Fibroblast of skin of left quadriceps (primary cell): ENCODE measurements around the gene BRAP.
A peak's percentile ranks its signal among the peaks of the same experiment; 100 is the strongest.
"Not testable (repeated sequence)": the region's sequence is repeated elsewhere in the genome, so short reads cannot be mapped to it uniquely, and the experiment has no call there.

Experiments
- DNase-seq, 2 experiments: peaks; one replicate each; pipeline ENCODE4 v3.0.0-alpha.2; 2013; ENCODE audit warnings: low read depth in 2 of 2

Gene BRAP

DNA sequence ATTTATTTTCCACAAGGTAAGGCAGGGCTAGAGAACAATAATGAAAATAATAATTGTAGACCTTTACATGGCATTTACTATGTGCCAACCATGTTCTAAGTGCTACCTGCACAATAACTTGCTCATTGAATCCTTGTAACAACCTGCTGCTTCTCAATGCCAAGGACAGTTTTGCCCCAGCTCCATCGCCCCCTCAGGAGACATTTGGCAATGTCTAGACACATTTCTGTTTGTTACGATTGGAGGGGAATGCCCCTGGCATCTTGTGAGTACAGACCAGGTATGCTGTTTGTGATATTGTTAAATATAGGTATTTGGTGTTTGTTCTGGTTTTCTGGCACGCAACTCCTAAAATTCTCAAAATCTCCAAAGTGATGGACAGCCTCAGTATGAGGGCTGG lies 78.5 kb downstream of the BRAP start:
- no peak for DNase-seq

DNA sequence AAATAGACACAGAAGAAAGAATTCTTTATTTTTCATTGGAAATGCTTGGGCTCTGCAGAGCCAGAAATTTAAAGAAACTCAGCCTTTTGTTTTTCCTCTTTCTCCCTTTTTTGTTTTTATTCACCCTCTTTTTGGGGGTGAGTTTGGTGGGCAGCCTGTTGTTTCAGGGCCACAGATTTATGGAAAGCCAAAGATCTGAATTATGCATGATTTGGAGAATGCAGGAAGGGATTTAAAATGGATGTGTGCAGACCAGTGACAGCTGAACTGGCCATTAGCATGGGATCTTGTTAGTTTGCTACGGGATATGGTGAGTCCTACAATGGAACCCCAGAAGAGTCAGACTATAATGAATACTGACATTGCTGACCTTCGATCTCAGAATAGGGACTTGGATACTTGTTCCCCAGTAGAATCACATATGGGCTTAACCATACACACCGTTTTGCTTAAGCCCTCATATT lies 79.0 kb downstream of the BRAP start:
- DNase-seq = no peak

DNA sequence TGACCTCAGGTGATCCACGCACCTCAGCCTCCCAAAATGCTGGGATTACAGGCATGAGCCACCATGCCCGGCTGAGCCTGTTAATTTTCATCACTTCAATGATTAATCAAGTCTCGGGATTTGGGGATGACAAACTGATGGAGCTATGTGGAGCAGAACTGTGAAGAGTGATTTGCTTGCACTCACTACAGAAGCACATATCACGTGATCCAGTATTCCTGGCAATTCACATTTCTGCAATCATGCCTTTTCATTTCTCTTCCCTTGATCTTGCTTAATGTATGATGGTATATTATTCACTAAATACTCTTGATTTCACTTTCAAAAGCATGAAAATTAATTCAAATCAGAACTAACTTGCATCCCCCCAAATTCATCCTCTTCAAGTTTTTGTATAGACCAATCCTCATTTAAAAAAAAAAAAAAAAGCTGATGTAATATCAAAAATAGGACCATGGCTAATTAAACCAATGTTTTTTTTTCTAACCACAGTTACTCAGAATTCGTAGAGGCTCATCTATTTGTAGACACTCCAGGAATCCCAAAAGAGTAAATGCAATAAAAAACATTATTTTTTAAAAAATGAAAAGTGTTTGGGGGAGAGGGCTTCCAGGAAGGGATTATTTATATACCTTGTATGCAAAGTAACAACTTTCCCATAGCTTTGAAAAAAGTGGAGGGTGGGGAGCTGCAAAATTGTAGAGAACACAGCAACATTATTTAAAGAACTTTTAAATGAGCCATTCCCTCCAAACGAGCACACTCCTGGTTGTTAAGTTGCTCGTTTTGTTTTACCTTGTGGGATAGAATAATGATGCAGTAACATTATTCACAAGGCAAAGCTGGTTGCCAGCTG lies 79.6 kb downstream of the BRAP start:
- no peak for DNase-seq

DNA sequence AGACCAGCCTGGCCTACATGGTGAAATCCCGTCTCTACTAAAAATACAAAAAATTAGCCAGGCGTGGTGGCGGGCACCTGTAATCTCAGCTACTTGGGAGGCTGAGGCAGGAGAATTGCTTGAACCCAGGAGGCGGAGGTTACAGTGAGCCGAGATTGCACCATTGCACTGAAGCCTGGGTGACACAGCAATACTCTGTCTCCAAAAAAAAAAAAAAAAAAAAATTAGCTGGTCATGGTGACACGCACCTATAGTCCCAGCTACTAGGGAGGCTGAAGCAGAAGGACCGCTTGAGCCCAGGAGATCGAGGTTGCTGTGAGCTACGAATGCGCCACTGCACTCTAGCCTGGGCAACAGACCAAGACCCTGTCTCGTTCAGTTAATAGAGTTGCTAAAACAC lies 82.9 kb downstream of the BRAP start:
- not testable (repeated sequence) for DNase-seq

DNA sequence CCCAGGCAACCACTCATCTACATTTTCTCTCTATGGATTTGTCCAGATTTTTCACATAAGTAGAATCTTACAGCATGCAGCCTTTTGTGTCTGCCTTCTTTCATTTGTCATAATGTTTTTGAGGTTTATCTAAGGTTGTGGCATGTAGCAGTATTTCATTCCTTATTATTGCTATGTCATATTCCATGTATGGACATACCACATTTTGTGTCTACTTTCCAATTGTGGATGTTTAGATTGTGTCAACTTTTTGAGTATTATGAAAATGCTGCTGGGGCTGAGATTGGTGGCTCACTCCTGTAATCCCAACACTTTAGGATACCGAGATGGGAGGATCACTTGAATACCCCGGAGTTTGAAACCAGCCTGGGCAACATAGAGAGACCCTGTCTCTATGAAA lies 83.4 kb downstream of the BRAP start:
- no peak for DNase-seq

DNA sequence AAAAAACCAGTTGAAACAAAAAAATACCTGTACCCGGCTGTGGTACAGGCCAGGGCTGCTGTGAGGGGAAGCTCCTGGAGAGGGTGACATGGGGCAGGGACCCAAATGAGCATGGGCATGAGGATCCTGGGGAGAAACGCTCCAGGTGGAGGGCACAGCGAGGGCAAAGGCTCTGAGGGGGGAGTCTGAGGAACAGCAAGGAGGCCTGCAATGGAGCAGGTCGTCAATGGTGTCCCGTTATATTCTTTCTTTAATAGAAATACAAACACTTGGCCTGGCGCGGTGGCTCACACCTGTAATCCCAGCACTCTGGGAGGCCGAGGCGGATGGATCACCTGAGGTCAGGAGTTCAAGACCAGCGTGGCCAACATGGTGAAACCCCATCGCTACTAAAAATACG lies 84.8 kb downstream of the BRAP start:
- not testable (repeated sequence) for DNase-seq

DNA sequence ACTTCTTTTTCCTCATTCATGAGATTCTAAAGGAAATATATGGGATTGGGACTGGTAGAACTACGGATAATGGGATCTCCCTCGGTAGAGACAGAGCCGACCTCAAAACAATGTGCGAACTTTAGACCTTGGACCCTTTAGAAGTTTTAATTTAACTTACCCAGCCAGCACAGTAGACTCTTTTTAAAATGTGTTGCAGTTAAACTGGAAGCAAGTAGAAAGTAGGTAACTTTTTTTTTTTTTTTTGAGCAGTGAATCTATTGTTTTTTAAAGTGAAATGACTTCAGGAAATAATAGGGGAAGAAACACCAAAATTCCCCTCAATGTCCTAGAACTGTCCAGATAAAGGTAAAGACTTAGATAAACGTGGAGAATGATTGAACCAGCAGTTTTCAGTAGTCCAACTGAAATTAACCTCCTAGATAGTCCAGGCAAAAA lies 85.5 kb downstream of the BRAP start:
- no peak for DNase-seq

DNA sequence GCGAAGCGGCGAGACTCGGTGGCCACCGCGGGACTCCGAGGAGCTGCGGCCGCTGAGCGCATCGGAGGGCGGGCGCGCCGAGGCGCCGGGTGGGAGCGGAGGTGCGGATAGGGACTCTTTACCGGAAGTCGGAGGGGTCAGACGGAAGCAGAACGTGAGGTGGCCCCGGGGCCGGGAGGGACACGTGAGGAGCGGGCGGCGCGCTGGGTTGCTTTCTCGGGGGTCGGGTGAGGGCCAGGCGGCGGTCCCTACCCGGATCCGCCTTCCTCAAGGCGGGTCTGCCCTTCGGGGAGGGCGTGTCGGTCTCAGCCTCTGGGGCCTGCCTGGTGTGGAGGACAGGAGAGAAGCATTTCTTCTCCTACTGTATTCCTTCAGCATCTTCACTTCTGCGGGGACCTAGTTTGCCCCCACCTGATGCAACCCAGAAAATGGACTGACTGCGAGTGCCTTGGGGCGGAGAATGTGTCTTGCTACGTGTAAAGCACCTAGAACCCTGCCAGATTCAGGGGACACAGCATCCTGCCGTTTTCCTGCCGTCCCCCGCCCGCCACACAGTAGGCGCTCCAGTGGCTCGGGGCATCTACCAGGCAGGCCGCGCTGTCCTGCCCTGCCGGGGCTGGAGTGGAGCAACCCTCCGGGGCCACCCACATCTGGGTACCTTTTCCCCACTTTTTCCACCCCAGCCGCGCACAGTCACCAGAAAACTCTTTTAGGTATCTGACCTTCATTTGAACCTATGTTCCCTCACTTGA lies 86.1 kb downstream of the BRAP start:
- DNase-seq = peak; percentile 90 to 92

DNA sequence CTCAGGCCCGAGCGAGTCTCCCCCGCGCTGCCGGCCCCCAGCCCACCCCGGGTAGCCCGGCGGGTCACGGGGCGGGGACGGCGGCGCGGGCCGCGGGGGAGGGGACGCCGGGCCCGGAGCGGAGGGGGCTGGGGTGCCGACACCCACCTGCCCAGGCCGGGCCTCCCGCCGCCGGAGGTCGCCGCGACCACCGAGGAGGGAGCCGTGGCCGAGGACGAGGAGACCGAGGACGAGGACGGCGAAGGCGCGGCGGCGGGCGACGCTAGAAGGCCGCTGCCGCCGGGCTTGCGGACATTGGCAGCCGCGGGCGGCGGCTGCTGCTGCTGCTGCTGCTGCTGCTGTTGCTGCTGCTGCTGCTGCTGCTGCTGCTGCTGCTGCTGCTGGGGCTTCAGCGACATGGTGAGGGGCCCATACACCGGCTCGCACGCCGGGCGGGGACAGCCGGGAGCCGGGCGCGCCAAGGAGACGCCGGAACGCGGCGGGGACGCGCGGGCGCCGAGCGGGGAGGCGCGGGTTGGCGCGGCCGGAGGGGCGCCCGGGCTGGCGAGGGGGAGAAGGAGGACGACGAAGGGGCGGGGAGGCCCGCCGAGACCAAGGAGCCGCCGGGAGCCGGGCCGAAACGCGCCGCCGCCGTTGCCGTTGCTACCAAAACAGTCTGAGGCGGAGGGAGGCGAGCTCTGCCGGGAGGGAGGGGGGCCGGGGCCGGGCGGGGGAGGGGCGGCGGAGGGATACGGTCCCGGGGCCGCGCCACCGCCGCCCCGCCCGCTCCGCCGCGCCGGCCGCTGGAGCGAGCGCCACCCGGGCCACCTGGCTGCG lies 86.9 kb downstream of the BRAP start, which contains the start of gene ATXN2:
TSS of gene ATXN2 (minus strand) at position 679 of the 816 bp plus-strand sequence. CDS start at position 398, 281 bp downstream.
- DNase-seq = peak; percentile 45 to 48

DNA sequence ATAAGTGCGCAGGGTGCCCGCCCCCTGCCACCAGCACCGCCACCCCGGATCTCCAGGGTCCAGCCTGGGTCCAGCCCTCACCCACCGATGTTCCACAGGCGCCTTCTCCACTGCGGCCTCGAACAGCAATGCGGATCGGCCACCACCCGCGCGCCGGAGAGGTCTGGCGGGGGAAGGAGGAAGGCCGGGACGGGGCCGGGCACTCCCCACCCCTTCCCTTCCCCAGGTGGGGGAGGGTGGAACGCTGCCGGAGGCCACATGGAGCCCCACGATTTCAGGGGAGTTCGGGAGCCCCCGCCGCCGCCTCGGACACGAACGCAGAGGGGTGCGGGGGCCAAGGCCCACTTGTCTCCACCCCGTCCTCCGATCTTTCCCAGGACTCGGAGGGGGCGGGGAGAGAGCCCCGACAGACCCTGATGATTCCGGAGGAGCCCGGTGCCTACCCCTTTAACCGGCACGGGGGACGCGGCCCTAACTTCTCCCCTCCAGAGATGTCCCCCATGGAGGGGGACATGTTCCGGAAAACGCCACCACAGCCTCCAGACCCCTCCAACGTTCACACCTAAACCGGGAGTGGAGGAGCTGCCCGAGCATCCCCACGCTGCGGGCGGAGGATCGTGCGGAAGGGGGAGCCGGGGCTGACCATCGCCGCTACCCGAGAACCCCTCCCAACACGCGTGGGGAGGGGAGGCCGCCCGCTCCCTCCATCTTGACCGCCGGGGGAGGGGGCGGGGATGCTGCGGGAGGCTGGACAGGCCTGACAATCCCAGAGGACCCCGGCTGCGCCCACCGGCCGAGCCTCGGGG lies 87.7 kb downstream of the BRAP start:
- no peak for DNase-seq

DNA sequence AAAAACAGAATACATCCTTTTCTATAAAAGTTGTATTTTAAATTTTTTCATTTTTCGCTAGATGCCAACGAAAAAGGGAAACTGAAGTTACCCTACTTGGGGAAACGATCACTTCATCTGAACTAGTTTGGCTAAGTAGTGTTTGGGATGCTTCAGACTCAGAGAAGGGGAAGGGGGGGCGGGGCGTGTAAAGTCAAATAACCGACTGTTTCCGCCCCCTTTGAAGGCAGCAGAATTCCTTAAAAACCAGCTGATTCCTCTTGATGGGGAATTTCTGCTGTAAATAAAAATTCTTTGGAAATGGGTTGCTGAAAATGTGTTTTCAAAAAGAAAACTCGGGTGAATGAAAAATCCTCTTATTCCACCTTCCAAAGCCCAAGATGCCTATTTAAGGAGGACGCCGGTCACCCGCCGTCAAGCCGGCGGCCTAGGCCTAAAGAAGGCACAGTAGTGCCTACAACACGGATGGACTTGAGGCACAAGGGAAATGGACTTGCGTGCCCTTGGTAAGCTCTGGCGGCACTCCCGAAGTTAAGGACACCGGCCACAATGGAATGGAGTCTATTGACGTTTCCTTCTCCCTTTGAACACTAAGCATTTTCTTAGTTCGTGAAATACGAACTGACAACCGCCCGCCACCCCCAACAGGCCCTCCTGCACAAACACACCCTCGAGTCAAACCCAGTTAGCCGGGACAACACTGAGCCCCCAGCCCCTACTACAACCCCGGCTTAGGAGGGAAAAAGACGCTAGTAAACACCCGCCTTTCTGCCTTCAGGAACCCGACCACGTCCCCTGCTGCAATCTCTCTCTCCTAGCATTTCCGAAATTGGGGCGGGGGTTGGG lies 88.5 kb downstream of the BRAP start:
- no peak for DNase-seq

DNA sequence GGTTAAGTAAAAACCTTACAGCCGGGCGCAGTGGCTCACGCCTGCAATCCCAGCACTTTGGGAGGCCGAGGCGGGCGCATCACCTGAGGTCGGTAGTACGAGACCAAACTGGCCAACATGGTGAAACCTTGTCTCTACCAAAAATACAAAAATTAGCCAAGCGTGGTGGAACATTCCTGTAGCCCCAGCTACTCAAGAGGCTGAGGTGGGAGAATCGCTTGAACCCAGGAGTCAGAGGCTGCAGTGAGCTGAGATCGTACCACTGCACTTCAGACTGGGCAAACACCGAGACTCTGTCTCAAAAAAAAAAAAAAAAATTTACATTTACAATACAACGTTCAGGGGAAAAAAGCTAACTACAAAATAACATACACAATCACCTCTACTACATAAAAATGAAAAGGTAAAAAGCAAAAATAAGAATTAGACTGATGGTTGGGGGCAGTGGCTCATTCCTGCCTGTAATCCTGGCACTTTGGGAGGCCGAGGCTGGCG lies 90.4 kb downstream of the BRAP start:
- not testable (repeated sequence) for DNase-seq
